GM19467 (cell line): ENCODE measurements around the gene VAV3.
"Not testable (repeated sequence)": the region's sequence is repeated elsewhere in the genome, so short reads cannot be mapped to it uniquely, and the experiment has no call there.

ENCODE experiments used
- ATAC-seq: cut with Tn5 transposase; IDR thresholded peaks from one replicate; pipeline ENCODE4 v1.9.1; 2021; ENCODE audit warnings: mild to moderate bottlenecking, moderate library complexity; ENCODE audit not compliant: unreplicated experiment

VAV3 gene

DNA sequence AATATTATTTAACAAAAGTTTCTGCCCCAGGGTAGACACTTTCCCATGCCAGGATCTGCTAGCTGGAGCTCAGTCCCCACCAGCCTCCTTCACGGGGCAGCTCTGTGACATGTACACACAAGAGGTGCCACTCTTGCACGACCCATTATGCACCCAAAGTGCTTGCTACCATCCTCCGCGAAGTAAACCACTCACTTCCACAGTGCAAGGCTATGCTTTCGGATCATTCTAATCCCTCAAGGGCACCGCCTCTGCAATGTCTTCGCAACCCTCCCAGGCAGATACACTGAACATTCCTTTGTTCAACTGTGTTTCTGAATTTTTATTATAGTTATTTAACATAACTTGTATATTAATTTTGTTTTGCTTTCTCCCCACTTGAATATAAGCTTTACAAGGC lies 303.8 kb downstream of the VAV3 start:
- ATAC-seq = no peak

DNA sequence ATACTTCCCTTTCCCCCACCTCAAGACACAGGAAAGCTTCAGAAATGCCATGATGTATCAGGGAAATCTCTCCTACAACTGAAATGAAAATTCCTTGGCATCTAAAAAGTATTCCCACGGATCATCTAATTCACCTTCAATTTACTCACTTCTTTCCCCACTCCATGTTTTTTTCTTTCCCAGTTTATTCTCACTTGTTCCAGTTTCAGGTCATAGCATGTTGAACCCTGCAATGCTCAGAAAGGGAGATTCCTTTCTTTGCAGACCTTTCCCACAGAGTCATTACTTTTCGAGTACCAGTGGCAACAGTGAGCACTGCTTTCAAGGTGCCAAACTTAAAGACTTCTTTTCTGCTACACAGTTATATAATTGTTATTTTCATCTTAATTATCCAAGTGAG lies 305.0 kb downstream of the VAV3 start:
- ATAC-seq = no peak

DNA sequence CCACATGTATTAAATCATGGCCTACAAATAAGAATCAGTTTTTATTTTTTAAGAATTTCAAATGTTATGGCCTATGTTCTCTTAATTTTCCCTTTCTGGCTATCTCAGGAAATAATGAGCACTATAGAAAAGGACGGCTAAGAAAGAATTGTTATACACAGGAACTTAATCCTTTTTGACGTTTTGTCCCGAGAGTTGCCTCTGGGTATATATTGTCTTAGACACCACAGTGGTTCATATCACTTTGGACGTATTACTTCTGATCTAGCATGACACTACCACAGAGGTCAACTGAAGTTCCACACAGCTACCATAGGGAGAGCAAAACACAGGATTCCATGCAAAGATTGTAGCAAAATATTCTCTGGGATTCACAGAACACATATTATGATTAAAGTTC lies 307.6 kb downstream of the VAV3 start:
- no peak for ATAC-seq

DNA sequence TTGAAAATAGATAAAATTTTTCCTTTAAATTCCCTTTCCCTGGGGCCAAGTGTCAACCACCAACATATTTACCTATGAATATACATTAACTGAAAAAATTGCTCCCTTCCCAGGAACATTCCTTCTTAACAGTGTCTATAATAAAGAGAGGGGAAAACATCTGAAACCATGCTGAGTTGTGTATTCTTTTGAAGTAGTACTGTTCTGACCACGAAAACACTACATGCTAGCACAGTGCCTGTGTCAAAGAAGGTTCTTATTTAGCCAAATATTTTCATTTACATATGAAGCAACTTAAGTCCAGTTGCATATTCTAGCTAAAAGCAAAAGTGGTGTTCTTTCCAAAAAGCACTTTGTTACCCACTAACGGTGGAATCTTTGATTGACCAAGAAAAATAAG lies 311.2 kb downstream of the VAV3 start:
- no peak for ATAC-seq

GRCh38 chr1:107653005-107653404 lies 312.0 kb downstream of the VAV3 start:
- ATAC-seq = no peak

DNA sequence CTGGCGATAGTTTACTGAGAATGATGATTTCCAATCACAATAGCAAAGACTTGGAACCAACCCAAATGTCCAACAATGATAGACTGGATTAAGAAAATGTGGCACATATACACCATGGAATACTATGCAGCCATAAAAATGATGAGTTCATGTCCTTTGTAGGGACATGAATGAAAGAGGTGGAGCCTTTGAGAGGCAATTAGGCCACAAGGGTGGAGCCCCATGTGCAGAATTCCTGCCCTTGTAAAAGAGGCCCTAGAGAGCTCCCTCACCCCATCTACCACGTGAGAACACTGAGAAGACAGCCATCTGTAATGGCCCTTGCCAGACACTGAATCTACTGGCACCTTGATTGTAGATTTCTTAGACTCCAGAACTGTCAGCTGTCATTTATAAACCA lies 314.2 kb downstream of the VAV3 start:
- ATAC-seq = not testable (repeated sequence)

DNA sequence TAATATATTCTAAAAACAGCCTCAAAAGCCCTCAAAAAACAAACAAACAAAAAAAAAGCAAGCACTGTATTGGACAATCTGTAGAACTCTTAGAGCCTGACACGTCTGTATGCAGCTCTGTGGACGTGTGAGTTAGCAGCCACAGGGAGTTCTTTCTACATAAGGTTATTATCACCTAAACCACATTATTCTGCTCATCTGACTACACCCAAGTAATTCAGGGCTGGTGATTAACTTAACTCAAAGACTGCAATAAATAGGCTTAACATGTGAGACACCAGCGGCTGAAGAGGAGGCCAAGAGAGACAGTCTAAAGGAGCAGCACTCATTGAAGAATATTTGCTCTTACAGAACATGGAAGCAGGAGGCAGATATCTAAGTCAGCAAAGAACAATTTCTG lies 316.0 kb downstream of the VAV3 start:
- ATAC-seq = no peak

DNA sequence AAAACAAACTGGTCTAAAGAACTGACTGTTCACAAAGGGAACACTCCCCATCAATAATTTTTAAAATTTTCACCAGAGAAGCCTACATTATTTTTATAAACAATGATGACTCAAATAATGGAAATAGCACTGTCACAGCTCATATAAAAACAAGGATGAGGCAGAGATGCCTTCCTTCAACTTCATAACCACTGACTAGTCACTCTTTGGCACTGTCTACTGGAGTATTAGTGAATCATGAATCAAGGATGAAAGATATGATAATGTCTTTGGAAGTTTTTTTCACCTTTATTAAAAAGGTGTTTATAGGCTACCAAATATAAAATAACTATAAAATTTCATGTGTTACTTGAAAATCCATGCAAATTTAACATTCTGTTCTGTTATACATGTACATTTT lies 316.9 kb downstream of the VAV3 start:
- ATAC-seq = no peak

GRCh38 chr1:107647012-107647411 lies 318.0 kb downstream of the VAV3 start:
- no peak for ATAC-seq

DNA sequence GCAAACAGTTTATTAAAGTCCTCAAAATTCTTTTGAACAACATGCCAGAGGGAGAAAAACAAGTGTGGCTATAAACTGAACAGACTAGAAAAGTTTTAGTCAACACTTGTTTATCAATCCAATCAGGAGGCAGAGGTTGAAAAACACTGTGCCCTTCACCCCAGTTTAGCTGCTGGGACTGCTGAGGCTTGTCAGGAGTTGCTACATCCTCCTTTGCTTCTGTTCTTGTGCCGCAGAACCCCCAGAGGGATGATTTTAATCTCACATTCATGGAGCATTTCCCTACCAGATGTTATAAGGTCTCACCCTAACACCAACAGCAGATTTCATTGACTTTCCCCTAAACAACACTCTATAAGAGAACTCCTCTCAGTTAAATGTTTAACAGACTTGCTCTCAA lies 321.2 kb downstream of the VAV3 start:
- ATAC-seq = no peak

DNA sequence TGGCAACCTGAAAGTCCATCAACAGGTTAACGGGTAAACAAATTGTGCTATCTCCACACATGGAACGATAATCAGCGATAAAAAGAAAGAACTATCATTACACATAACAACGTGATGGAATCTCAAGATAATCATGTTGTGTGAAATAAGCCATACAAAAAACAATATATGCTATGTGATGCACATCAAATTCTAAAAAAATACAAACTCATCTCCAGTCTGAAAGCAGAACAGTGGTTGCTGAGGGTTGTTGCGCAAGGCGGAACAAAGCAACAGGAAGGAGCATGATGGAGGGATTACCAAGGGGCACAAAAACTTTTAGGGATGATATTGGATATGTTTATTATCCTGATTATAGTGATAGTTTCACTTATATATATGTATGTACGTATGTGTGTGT lies 324.8 kb downstream of the VAV3 start:
- no peak for ATAC-seq

GRCh38 chr1:107637101-107637500 lies 327.9 kb downstream of the VAV3 start:
- ATAC-seq = no peak

DNA sequence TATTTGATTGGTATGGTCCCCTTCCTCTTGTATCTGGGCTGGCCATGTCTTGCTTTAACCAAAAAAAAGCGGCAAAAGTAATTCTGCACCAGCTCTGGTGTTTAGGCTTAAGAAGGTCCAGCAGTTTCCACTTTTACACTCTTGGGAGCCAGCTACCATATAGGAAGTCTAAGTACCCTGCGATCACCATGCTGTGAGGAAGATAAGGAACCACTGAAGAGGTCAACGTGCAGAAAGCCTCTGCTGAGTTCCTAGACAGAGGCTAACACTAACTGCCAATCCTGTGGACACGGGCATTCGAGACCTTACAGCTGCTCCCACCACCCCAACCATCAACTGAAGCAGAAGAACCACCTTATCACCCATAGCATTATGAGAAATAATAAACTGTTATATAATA lies 331.4 kb downstream of the VAV3 start:
- ATAC-seq = no peak

- ATAC-seq = no peak
Observed at GRCh38 chr1:107626073-107626796, 338.7 kb downstream of the VAV3 start.

GRCh38 chr1:107625405-107626029 lies 339.5 kb downstream of the VAV3 start:
- no peak for ATAC-seq

GRCh38 chr1:107623431-107623830 lies 341.5 kb downstream of the VAV3 start:
- no peak for ATAC-seq

DNA sequence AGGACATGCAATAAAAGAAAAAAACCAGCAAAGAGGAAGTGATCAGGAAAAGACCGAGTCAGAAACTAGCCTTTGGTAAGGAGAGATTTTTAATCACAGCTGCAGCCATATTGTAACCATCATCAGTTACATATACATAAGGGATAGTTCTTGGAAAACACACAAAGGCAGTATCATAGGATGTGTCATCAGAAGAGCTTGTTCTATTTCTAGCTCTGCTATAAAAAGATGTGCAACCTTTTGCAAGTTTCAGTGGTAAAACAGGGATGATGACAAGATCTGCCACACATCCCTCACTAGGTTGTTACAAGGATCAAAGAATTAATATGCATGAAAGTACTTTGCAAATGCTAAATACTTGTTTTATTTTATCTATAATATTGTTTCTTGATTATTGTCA lies 342.0 kb downstream of the VAV3 start:
- ATAC-seq = no peak

DNA sequence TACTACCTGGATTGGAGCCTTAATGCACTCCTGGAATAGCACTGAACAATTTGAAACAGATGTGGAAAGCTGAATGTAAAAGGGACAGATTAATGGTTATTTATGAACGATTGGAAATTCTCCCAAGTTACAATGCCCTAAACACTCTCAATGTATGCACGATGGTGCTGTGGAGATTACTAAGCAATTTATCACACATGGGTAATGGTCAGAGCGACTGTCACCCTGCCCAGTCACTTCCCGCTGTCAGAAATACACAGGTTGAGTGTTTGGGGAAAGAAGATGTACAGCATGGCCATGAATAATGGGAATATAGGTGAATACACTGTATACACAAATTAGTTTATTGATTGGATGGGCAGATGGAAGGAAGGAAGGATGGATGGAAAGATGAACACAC lies 342.4 kb downstream of the VAV3 start:
- no peak for ATAC-seq

GRCh38 chr1:107620753-107621152 lies 344.2 kb downstream of the VAV3 start:
- ATAC-seq = no peak

GRCh38 chr1:107618539-107618938 lies 346.4 kb downstream of the VAV3 start:
- ATAC-seq = no peak

DNA sequence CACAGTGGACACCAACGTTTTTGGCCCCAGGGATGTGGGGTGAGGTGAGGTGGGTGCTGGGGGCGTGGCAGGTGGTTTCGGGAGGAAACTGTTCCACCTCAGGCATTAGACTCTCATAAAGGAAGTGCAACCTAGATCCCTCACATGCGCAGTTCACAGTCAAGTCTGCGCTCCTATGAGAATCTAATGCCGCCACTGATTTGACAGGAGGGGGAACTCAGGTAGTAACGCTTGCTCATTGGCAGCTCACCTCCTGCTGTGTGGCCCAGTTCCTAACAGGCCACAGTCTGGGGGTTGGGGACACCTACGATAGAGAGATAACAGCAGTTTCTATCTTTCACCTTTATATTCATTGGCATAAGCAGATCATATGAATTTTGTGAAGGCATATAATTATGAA lies 347.1 kb downstream of the VAV3 start:
- no peak for ATAC-seq

DNA sequence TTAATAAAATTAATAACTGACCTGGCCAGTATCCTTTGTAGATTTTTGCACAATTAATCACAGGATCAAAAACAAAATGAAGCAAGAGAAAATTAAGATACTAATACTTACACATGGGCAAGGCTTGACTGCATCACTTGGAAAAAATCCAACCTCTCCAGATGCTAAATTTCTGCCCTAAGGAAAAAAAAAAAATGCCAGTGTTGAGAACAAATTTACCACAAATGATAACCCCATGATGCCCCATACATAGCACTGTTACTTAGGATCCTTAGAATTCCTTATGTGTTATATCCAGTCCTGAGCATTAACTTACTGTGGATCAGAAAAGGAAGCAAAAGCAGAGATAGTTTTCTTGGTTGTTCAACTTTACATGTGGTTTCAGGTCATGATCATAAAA lies 347.5 kb downstream of the VAV3 start:
- ATAC-seq = no peak

- no peak for ATAC-seq
Observed at GRCh38 chr1:107609808-107610207, 355.2 kb downstream of the VAV3 start.
